Right forelimb (tissue), 1 donor: Measurements from ENCODE around the gene DLG2.

Experiments used
- DNase-seq: peaks from one replicate; pipeline ENCODE4 v3.0.0-alpha.2; 2018

DLG2 gene

GRCh38 chr11:84612645-84613044, 1014.5 kb downstream of the DLG2 start:
- DNase-seq: no peak

DNA sequence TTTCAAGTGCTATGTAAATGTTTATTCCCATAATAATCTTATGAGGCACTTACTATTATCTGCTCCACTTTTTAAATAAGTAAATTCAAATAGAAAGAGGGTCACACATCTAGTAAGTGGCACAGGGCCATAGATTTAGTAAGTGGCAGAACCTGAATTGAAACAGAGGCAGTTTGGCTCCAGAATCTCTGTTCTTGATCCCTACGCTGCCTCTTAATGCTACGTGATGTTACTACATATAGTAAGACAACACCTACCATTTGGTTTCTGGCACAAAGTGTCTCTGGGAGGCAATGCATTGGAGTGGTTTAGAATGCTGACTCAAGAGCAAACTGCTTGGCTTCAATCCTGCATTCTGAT, 1018.3 kb downstream of the DLG2 start:
- no peak for DNase-seq

DNA sequence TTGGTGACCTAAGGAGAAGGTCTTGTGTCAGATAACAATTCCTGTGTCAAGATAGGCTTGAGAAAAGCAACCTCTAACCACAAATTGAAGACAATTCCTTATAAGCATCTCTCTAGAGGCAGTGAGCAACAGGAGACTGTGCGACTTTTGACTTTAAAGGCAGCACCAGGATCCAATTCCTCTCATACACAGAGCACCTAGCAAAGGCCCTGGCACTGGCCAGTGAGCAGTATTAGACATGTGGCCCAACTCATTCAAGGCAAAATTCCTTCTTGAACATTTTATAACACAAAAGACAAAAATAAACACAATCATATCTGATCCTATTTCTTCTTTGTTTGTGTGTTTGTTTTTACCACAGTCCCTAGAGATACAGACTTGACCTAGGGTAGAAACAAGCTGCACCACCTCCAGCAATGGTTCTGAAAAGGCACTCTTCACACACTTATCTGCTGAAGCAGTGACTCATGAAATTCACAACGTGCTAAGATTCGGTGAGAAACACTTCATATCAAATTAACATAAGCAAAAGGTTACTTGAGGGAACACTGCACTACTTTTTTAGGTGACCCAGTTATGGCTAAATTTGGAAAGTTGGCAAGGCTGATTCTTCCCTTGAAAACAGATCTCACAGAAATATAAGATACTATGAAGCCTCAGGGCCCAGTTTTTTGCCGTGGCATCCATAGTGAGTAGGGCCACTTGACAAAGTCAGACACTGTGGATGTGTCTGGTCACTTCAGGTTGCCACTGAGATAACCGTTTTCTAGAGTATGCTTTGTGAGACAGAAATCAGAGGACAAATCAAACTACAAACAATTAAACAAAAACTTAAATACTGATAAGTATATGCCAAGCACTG, 1018.9 kb downstream of the DLG2 start:
- DNase-seq: no peak

DNA sequence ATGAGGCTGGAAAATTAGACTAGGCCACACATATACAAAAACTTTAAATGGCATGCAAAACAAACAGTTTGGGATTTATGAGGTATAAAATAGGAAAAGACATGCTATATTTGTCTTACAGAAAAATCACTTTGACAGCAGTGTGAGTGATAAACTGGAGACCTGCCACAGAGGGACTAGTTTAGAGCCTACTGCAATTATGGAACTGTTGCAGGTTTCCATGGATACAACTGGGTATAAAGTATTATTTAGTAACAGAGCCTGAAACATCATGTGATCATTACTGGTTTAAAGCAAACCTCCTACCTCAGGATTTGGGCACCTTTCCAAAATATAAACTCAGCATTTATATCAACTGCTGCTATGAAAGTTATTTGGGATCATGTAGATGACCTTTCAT, 1032.5 kb downstream of the DLG2 start:
- no peak for DNase-seq

DNA sequence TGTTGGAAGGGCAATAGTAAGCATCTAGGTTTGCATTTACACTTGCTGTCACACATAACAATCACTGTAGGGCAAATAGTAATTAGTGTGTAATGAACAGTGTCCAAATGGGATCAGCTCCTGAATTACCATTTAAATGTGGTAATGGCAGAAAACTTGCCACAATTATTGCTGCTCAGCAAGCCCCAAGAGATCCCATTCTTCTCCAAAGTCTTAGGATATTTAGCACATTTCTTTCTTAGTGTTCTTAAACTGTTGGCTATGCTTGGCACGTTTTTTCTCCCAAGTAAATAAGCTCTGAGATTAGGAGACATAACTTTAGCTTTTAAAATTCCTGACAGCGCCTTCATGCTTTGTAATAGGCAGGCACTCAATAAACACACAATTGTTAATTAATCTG, 1037.0 kb downstream of the DLG2 start:
- DNase-seq: no peak

GRCh38 chr11:84588131-84588829, 1038.9 kb downstream of the DLG2 start:
- DNase-seq: no peak

DNA sequence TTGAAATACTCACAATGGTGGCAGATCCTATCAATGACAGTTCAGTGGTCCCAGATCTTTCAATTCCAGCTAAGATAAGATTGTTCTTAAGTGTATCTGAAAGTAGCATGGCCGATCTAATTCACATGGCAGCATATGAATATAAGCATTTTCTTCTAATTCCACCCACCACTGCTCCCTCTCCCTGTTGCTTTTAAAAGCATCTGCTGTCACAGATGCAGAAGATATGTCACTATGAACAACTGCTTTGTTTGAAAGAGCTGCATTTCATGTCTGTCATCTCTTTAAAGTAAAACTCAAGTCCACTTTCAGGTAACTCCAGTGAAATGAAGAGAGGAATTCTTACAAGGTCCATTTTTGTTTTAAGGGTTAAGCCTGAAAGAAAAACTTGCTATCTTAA, 1044.0 kb downstream of the DLG2 start:
- no peak for DNase-seq

DNA sequence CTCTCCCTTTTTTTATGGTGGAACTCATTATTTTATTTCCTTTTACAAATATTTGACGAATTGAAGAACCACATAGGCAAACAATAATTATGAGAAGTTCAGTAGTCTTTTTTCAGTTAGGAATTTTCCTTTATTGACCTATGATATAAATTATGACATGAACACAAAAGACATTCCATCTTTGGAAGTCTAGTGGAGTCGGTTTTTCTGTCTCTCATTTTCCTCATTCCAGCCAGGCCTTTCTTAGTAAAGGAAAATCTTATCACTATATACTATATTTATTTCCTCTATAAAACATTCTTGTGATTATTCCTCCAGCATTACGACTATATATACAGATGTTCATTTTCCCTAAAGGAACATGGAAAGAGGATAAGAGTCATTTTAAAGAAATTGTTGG, 1046.1 kb downstream of the DLG2 start:
- no peak for DNase-seq

DNA sequence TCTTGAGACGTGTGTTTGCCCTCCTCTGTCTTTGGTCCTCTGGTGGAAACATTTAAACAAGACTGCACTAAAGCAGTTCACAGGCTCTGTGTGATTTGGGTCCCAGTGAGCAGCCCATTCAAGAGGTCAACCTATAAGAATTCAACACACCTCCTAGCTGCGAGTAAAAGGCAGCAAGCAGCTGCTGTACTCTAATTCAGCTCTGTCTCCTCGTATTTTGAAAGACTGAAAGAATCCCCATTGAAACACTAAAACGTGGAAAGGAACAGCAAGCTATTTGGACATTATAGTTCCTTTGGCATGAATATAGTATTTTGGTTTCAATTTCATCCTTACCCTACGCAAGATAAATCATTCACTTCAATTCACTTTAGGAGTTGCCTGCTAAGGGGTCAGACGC, 1046.7 kb downstream of the DLG2 start:
- no peak for DNase-seq

- no peak for DNase-seq
These were observed 1053.3 kb downstream of the DLG2 start for GRCh38 chr11:84573868-84574267.

- no peak for DNase-seq
These were observed 1060.5 kb downstream of the DLG2 start for GRCh38 chr11:84566671-84567070.

DNA sequence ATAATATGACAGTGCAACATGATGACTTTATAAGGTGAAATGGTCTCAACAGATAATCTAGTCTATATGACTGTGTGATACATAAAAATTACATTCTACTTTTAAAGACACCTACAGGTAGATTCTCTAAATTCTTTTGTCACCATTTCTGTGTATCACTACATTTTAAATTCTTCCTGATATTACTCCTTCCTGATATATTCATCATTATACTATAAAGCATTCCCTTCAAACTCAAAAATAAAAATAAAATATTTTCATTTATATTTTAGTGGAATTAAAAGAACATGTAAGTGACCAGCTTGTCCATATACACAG, 1062.3 kb downstream of the DLG2 start:
- no peak for DNase-seq

DNA sequence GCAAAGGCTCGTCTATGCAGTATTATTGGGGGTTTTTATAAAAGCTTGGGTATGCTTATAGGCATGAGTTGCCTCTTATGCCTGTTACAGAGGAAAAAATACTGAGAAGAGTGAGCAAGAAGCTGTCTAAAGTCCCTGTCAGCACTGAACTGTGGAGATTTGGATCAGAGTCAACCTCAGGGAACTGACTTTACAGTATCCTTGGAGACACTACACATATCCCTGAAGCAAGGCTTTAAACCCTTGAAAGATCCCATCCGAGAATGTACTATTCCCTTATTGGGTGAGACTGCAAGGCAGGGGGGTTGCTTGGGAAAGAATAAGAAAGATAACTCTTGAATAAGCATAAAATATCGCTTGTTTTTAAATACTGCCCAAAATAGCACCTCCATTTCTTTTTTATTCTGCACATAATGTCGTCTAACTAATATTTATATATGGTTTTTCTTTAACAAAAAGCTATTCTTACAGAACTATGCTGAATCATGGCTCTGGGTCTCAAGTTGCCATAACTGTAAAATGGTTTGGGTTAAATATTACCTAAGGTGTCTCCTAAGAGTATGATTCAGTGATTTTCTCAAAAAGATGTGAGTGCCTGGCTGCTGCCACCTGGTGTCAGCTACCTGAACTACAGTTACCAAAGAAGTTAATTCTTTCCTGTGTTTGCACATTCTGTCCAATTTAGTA, 1062.8 kb downstream of the DLG2 start:
- DNase-seq: no peak

- DNase-seq: no peak
These were observed 1063.8 kb downstream of the DLG2 start for GRCh38 chr11:84563356-84563755.

DNA sequence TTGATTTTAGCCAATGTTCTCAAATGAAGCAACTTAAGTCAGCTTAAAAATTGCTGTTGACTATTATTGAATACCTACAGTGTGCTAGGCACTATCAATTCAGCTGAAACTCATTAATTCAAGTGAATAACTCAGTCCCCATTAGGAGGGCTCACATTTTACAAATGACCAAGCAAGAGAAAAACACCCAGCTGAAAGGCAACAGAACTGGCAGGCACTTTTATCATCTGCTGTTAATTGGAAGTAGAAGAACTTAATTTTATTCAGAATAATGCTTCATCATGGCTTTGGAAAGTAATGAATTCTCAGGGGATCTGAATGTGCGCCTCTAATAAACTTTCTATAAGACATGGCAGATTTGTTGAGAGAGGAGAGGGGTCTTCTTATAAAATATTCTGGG, 1066.9 kb downstream of the DLG2 start:
- DNase-seq: no peak

- DNase-seq: no peak
These were observed 1068.8 kb downstream of the DLG2 start for GRCh38 chr11:84558085-84558905.

GRCh38 chr11:84552791-84553190, 1074.4 kb downstream of the DLG2 start:
- no peak for DNase-seq

GRCh38 chr11:84549217-84549616, 1077.9 kb downstream of the DLG2 start:
- no peak for DNase-seq

DNA sequence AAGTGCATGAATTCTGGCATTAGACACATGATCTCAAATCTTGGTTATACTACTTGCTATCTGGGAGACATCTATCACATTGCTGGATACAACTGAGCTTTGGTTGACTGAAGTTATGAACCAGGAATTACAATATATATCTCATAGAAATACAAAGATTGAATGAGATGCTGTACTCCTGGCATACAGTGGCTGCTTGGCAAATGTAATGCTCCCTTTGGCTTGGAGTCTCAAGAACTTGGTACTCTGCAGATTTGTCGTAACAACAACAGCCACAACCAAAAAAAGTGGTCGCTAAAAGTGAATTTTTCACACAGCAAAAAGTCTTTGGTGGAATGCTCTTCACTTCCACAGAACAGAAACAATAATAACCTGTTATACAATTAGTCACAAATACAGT, 1082.6 kb downstream of the DLG2 start:
- no peak for DNase-seq

GRCh38 chr11:84543367-84544159, 1083.6 kb downstream of the DLG2 start:
- peak; percentile 41 for DNase-seq

- no peak for DNase-seq
These were observed 1085.3 kb downstream of the DLG2 start for GRCh38 chr11:84541731-84542340.

DNA sequence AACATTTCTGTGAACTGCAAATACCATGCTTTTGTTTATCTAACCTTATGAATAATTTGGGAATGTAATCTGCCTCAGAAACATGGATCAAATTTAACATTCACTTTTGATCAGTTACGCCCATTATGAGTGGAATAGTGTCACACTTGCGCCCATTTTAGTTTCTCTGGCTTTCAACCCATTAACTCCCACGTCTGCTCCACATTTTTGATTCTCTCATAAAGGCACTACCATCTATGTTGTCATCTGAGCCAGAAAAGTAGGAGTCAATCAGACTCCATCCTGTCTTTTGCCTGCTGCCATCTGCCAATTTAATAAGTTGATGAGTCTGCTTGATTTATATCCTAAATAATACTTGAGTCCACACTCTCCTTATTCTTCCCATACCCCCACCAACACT, 1090.7 kb downstream of the DLG2 start:
- DNase-seq: no peak
